Stomach (tissue), 4 donors: ENCODE measurements around the gene FZD8.

Experiments
- EP300 ChIP-seq: sonication (generic); formaldehyde crosslinking; IDR thresholded peaks from one replicate; pipeline ENCODE4 v1.6.1; 2017; ENCODE audit warnings: antibody characterized with exemption
- POLR2A ChIP-seq, 4 donors: fragments of 450-650 bp; IDR thresholded peaks; one replicate each; pipeline ENCODE4 v1.6.1; 2016; ENCODE audit warnings: antibody characterized with exemption in 4 of 4, control low read depth in 2 of 4, mild to moderate bottlenecking in 1 of 4, moderate library complexity in 1 of 4
- POLR2AphosphoS5 ChIP-seq, 3 donors: sonication (generic); formaldehyde crosslinking; IDR thresholded peaks; one replicate each; pipeline ENCODE4 v1.6.1; 2016; ENCODE audit warnings: antibody characterized with exemption in 3 of 3
- TF ChIP-seq, protein P1 (sequence below), 7 experiments: fragments of 450-650 bp in 4 of 7; fragments of 200-600 bp in 3 of 7; sonication (generic) in 3 of 7; IDR thresholded peaks; one replicate each; pipeline ENCODE4 v1.5.1; 2016 to 2019; ENCODE audit warnings: antibody characterized with exemption in 7 of 7, control low read depth in 2 of 7, mild to moderate bottlenecking in 1 of 7

GRCh38 chr10:35650894-35651293 is 8.8 kb upstream of the FZD8 start:
- TF ChIP-seq, protein P1, sequence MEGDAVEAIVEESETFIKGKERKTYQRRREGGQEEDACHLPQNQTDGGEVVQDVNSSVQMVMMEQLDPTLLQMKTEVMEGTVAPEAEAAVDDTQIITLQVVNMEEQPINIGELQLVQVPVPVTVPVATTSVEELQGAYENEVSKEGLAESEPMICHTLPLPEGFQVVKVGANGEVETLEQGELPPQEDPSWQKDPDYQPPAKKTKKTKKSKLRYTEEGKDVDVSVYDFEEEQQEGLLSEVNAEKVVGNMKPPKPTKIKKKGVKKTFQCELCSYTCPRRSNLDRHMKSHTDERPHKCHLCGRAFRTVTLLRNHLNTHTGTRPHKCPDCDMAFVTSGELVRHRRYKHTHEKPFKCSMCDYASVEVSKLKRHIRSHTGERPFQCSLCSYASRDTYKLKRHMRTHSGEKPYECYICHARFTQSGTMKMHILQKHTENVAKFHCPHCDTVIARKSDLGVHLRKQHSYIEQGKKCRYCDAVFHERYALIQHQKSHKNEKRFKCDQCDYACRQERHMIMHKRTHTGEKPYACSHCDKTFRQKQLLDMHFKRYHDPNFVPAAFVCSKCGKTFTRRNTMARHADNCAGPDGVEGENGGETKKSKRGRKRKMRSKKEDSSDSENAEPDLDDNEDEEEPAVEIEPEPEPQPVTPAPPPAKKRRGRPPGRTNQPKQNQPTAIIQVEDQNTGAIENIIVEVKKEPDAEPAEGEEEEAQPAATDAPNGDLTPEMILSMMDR (IDR thresholded peaks at IDR 0.05): no peak
- TF ChIP-seq POLR2A (IDR thresholded peaks at IDR 0.05): no peak
- no peak for TF ChIP-seq POLR2AphosphoS5 (IDR thresholded peaks at IDR 0.05)
- no peak for TF ChIP-seq EP300
